Measurements from ENCODE around the gene PADI2. TPM values are rescaled to one million over a fixed set of nuclear protein-coding genes. Genes with fewer than 3 reads are reported as not detected.

Gene PADI2
- total and polyA plus RNA-seq, 9 of the 15 experiments (the other 6 are each of a cell fraction or from before 2014, with no cell fraction given) = 0.01 to 0.11 (median 0.01) TPM; not detected in 5

DNA sequence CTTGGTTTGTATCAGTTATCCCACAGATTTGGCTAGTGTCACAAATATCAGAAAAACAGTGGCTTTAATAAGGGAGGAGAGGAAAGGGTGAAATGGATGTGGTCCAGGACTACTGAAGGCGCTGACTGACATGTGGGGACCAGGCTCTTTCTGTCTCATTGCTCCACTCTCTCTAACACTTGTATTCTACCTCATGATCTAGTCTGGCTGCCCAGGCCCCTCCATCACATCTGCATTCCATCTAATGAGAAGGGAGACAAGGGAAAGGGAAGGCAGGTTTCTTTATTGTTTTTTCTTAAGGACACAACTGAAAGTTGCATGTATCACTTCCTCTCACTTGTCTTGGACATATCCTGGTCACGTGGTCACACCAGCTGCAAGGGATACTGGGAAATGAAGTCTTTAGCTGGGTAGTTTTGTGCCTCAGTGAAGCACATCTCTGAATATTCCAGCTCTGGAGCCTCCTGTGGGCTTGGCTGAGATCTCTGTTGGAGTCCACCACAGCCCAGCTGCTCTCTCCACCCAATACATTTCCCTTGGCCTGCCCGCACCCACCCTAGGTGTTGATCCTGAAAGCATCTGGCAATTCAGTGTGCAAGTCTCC, 42.0 kb upstream of the PADI2 start (continued):
- TF ChIP-seq KDM5B (IDR thresholded peaks at IDR 0.05; ENCODE audit: insufficient replicate concordance, low read depth, low read length) = no peak
- TF ChIP-seq, protein P1, sequence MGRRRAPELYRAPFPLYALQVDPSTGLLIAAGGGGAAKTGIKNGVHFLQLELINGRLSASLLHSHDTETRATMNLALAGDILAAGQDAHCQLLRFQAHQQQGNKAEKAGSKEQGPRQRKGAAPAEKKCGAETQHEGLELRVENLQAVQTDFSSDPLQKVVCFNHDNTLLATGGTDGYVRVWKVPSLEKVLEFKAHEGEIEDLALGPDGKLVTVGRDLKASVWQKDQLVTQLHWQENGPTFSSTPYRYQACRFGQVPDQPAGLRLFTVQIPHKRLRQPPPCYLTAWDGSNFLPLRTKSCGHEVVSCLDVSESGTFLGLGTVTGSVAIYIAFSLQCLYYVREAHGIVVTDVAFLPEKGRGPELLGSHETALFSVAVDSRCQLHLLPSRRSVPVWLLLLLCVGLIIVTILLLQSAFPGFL (CRISPR knock-in tag; IDR thresholded peaks at IDR 0.05) = no peak
- TF ChIP-seq CBFA2T2 (conservative IDR thresholded peaks at IDR 0.05) = peak; percentile 77
- TF ChIP-seq, protein P2, sequence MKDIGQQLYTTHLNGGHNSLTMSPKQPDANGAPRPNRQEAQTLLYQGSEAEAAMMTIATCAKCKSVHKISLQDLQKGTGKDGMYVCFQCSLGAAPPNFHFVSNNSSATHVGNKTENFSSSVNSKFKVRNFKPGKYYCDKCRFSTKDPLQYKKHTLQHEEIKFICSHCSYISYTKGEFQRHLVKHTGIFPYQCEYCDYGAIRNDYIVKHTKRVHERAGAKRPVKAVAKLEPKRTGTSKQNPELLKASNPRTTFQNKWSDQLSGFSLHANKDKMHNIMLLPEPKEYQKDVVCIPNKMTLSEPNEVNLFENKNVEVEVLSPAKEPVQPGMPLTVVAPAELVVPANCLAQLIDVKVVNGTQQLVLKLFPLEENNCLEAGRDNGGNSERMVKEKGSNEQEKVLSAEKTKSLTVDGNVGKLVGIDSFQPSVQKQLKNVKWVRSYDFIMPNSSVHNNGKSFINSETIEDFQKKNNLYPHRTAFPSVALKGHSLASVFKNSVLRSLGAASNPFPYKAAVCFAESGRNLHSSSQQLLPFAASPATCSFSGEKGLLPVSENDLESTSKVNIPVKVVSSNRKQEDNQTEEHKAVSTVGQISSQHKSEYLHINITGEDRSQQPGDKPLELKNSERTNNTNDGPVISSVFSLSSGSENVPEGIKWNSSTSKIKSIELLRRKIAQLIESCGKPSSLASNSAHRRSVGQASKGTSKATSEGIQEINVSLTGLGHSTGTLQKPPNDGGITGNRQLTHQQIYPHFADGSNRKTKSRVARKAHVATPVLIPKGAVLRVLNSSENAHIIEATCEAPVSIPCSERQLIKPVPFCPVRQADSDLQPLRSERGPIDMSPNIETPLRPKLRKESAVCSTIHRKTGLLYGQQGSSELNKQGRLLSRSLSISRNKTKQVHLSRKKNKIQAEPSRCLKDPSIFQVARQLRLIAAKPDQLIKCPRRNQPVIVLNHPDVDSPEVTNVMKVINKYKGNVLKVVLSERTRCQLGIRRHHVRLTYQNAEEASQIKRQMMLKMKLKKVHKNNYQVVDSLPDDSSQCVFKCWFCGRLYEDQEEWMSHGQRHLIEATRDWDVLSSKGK (CRISPR knock-in tag; IDR thresholded peaks at IDR 0.05) = no peak
- TF ChIP-seq, protein P3, sequence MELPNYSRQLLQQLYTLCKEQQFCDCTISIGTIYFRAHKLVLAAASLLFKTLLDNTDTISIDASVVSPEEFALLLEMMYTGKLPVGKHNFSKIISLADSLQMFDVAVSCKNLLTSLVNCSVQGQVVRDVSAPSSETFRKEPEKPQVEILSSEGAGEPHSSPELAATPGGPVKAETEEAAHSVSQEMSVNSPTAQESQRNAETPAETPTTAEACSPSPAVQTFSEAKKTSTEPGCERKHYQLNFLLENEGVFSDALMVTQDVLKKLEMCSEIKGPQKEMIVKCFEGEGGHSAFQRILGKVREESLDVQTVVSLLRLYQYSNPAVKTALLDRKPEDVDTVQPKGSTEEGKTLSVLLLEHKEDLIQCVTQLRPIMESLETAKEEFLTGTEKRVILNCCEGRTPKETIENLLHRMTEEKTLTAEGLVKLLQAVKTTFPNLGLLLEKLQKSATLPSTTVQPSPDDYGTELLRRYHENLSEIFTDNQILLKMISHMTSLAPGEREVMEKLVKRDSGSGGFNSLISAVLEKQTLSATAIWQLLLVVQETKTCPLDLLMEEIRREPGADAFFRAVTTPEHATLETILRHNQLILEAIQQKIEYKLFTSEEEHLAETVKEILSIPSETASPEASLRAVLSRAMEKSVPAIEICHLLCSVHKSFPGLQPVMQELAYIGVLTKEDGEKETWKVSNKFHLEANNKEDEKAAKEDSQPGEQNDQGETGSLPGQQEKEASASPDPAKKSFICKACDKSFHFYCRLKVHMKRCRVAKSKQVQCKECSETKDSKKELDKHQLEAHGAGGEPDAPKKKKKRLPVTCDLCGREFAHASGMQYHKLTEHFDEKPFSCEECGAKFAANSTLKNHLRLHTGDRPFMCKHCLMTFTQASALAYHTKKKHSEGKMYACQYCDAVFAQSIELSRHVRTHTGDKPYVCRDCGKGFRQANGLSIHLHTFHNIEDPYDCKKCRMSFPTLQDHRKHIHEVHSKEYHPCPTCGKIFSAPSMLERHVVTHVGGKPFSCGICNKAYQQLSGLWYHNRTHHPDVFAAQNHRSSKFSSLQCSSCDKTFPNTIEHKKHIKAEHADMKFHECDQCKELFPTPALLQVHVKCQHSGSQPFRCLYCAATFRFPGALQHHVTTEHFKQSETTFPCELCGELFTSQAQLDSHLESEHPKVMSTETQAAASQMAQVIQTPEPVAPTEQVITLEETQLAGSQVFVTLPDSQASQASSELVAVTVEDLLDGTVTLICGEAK (IDR thresholded peaks at IDR 0.05) = peak; percentile 77
- TF ChIP-seq, protein P3 (CRISPR knock-in tag; IDR thresholded peaks at IDR 0.05) = no peak
- no peak for TF ChIP-seq ETS2 (tag; IDR thresholded peaks at IDR 0.05; ENCODE audit: borderline replicate concordance, poor library complexity, severe bottlenecking)
- TF ChIP-seq FOXP1 (CRISPR knock-in tag; IDR thresholded peaks at IDR 0.05) = no peak
- no peak for TF ChIP-seq GTF2E2 (tag; IDR thresholded peaks at IDR 0.05)
- no peak for TF ChIP-seq ARNT (IDR thresholded peaks at IDR 0.05)
- TF ChIP-seq ZNF507 (tag; conservative IDR thresholded peaks at IDR 0.05) = no peak
- no peak for TF ChIP-seq STAT5A (IDR thresholded peaks at IDR 0.05; ENCODE audit: borderline replicate concordance, low read length)
- no peak for TF ChIP-seq HDGF (IDR thresholded peaks at IDR 0.05)
